ENCODE data around the gene LTA4H.

LTA4H gene

DNA sequence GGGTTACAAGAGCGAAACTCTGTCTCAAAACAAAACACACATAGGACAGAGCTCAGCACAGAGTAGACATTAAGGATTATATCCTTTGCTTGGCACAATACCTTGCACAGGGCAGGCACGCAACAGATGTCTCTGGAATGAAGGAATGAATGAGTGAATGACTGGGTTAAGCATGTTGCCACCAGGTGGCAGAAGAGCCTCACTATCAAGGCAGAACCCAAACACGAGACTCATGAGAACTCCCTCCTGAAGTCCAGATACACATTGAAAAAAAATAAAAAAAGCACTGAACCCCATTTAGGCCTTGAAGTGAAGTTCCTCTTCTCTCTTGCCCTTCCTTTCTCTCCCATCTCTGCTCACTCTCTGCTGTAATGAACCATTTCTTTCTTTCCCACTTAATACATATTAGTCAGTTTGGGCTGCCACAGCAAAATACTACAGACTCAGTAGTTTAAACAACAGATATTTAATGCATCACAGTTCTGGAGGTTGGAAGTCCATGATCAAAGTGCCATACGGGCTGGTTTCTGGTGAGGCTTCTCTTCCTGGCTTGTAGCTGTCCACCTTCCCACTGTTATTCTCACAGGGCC lies 26.6 kb upstream of the LTA4H start:
- TF ChIP-seq CTCF (IDR thresholded peaks at IDR 0.05) = peak; percentile 51
- no peaks in the 10 kb centered on the region for H3K36me3 ChIP-seq
- no peak overlapping the region for H3K27ac ChIP-seq
- H3K4me3 ChIP-seq (ENCODE audit: low read depth in 1 of 2, low read length in 1 of 2) = no peak overlapping the region
- H3K27me3 ChIP-seq = no peaks in the 10 kb centered on the region
- H3K4me1 ChIP-seq (ENCODE audit: control insufficient read depth in 1 of 2, insufficient read depth in 1 of 2, low read depth in 1 of 2, low read length in 1 of 2) = peaks cover 12 to 15% of the 10 kb centered on the region in 2 experiments
- no peaks in the 10 kb centered on the region for H3K9me3 ChIP-seq

- no peak overlapping the region for H3K27ac ChIP-seq
- H3K9me3 ChIP-seq = no peaks in the 10 kb centered on the region
- no peaks in the 10 kb centered on the region for H3K36me3 ChIP-seq
- no peak overlapping the region for H3K4me3 ChIP-seq (ENCODE audit: low read depth in 1 of 2, low read length in 1 of 2)
- peaks cover 12 to 15% of the 10 kb centered on the region in 2 experiments for H3K4me1 ChIP-seq (ENCODE audit: control insufficient read depth in 1 of 2, insufficient read depth in 1 of 2, low read depth in 1 of 2, low read length in 1 of 2)
- no peak for TF ChIP-seq CTCF (IDR thresholded peaks at IDR 0.05)
- no peaks in the 10 kb centered on the region for H3K27me3 ChIP-seq
Observed at GRCh38 chr12:96061323-96061722, 25.9 kb upstream of the LTA4H start.

- Histone ChIP-seq H3K9me3 (no peaks in the 10 kb centered on the region), H3K36me3 (no peaks in the 10 kb centered on the region), H3K27me3 (no peaks in the 10 kb centered on the region), H3K4me1 (ENCODE audit: control insufficient read depth in 1 of 2, insufficient read depth in 1 of 2, low read depth in 1 of 2, low read length in 1 of 2) (peaks cover 12 to 19% of the 10 kb centered on the region in 2 experiments), H3K4me3 (ENCODE audit: low read depth in 1 of 2, low read length in 1 of 2) (no peak overlapping the region), H3K27ac (no peak overlapping the region)
- no peak for TF ChIP-seq CTCF (IDR thresholded peaks at IDR 0.05)
Observed at GRCh38 chr12:96060041-96060440, 24.7 kb upstream of the LTA4H start.

GRCh38 chr12:96057986-96058553 lies 22.7 kb upstream of the LTA4H start:
- Histone ChIP-seq H3K36me3 (no peaks in the 10 kb centered on the region), H3K27ac (no peak overlapping the region), H3K27me3 (no peaks in the 10 kb centered on the region), H3K9me3 (no peaks in the 10 kb centered on the region), H3K4me1 (ENCODE audit: control insufficient read depth in 1 of 2, insufficient read depth in 1 of 2, low read depth in 1 of 2, low read length in 1 of 2) (peaks cover 24 to 31% of the 10 kb centered on the region in 2 experiments), H3K4me3 (ENCODE audit: low read depth in 1 of 2, low read length in 1 of 2) (no peak overlapping the region)
- TF ChIP-seq CTCF (IDR thresholded peaks at IDR 0.05) = no peak

- H3K27ac ChIP-seq = peak overlapping the region; percentile 11
- H3K4me3 ChIP-seq (ENCODE audit: low read depth in 1 of 2, low read length in 1 of 2) = no peak overlapping the region
- no peak for TF ChIP-seq CTCF (IDR thresholded peaks at IDR 0.05)
- H3K36me3 ChIP-seq = no peaks in the 10 kb centered on the region
- H3K27me3 ChIP-seq = no peaks in the 10 kb centered on the region
- peaks cover 28 to 37% of the 10 kb centered on the region in 2 experiments for H3K4me1 ChIP-seq (ENCODE audit: control insufficient read depth in 1 of 2, insufficient read depth in 1 of 2, low read depth in 1 of 2, low read length in 1 of 2)
- no peaks in the 10 kb centered on the region for H3K9me3 ChIP-seq
Observed at GRCh38 chr12:96056646-96057455, 21.5 kb upstream of the LTA4H start.
